Adrenal gland (tissue), 5 donors: ENCODE results near the gene DYNC1I1.

Source experiments
- POLR2A ChIP-seq, 2 donors: fragments of 450-650 bp; IDR thresholded peaks; one replicate each; pipeline ENCODE4 v1.6.1; 2017; ENCODE audit warnings: antibody characterized with exemption in 2 of 2, mild to moderate bottlenecking in 2 of 2, moderate library complexity in 1 of 2
- TF ChIP-seq, protein P1 (sequence below), 6 experiments: fragments of 450-650 bp in 4 of 6; fragments of 200-600 bp in 2 of 6; sonication (generic) in 1 of 6; IDR thresholded peaks; 1 replicate in 5 of 6; 2 replicates in 1 of 6; pipeline versions ENCODE4 v1.5.1 to v1.8.0; 2016 to 2021; ENCODE audit warnings: antibody characterized with exemption in 6 of 6, mild to moderate bottlenecking in 2 of 6, moderate library complexity in 1 of 6
- donor health status: DM: no; HTN: no; CAD: no.

DNA sequence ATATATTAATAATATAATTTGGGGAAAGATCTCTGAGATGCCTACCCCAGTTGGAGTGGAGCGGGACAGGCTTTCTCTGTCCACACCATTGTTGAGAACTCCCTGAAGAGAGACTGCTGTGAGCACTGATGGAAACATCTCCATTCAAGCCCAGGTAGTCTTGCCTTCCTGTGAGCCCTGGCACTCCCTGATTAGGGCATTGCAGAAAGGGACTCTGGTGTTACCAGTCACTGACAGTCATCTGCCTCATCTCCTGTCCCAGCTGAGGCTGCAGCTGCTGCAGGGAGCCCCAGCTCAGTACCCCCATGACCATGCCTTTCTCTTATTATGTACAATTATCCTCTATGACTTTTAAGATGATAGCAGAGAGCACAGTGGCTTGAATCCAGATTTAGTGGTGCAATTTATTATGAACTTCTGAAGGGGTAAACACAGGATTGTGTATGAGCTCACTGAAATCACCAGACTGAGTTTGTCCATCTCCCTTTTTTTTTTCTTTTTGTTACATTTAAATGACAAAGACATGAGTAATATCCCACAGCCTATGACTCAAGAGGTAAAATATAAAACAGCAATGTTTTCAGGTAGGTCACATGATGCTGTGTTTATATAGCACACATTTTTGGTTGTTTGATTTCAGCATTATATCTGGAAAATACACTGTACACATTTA lies 312.7 kb downstream of the DYNC1I1 start:
- TF ChIP-seq, protein P1, sequence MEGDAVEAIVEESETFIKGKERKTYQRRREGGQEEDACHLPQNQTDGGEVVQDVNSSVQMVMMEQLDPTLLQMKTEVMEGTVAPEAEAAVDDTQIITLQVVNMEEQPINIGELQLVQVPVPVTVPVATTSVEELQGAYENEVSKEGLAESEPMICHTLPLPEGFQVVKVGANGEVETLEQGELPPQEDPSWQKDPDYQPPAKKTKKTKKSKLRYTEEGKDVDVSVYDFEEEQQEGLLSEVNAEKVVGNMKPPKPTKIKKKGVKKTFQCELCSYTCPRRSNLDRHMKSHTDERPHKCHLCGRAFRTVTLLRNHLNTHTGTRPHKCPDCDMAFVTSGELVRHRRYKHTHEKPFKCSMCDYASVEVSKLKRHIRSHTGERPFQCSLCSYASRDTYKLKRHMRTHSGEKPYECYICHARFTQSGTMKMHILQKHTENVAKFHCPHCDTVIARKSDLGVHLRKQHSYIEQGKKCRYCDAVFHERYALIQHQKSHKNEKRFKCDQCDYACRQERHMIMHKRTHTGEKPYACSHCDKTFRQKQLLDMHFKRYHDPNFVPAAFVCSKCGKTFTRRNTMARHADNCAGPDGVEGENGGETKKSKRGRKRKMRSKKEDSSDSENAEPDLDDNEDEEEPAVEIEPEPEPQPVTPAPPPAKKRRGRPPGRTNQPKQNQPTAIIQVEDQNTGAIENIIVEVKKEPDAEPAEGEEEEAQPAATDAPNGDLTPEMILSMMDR (IDR thresholded peaks at IDR 0.05), result no peak
- no peak for TF ChIP-seq POLR2A (IDR thresholded peaks at IDR 0.05)
